HL-60 (cell line): ENCODE data around the gene XPNPEP2.

Source experiments
- GABPA ChIP-seq: IDR thresholded peaks from 2 replicates; pipeline ENCODE4 v1.6.1; 2012; ENCODE audit warnings: low read depth
- POLR2AphosphoS5 ChIP-seq: IDR thresholded peaks from 2 replicates; pipeline ENCODE4 v1.6.1; 2012; ENCODE audit warnings: low read depth
- SPI1 ChIP-seq: IDR thresholded peaks from 2 replicates; pipeline ENCODE4 v1.6.1; 2012; ENCODE audit warnings: low read depth, mild to moderate bottlenecking, borderline replicate concordance
- TF ChIP-seq, protein P1 (sequence below): IDR thresholded peaks from one replicate; pipeline ENCODE4 v1.5.1; 2011; ENCODE audit warnings: low read length, control low read depth, inconsistent platforms; ENCODE audit not compliant: insufficient read depth
- TF ChIP-seq, protein P2 (sequence below): IDR thresholded peaks from 2 replicates; pipeline ENCODE4 v1.6.1; 2012; ENCODE audit warnings: low read depth; ENCODE audit not compliant: insufficient replicate concordance

DNA sequence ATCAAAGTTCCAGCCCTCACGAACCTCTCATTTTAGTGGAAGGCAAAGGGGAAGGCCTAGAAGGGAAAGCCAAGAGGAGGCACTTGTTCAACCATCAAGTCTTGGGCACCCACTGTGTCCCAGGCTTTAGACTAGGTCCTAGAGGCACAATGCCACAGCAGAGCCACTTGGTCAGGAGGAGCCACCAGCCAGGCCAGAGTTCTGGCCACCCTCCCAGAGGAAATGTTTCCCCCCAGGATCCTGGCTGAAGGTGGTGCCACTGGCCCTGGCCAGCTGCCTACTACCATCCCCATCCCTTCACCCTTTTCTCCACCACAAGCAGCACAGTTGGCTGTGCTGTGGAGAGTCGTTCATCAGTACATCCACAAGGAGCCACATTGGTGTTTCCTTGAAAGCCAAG, 34.3 kb upstream of the XPNPEP2 start:
- TF ChIP-seq, protein P1, sequence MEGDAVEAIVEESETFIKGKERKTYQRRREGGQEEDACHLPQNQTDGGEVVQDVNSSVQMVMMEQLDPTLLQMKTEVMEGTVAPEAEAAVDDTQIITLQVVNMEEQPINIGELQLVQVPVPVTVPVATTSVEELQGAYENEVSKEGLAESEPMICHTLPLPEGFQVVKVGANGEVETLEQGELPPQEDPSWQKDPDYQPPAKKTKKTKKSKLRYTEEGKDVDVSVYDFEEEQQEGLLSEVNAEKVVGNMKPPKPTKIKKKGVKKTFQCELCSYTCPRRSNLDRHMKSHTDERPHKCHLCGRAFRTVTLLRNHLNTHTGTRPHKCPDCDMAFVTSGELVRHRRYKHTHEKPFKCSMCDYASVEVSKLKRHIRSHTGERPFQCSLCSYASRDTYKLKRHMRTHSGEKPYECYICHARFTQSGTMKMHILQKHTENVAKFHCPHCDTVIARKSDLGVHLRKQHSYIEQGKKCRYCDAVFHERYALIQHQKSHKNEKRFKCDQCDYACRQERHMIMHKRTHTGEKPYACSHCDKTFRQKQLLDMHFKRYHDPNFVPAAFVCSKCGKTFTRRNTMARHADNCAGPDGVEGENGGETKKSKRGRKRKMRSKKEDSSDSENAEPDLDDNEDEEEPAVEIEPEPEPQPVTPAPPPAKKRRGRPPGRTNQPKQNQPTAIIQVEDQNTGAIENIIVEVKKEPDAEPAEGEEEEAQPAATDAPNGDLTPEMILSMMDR: no peak
- no peak for TF ChIP-seq POLR2AphosphoS5
- no peak for TF ChIP-seq GABPA
- TF ChIP-seq, protein P2, sequence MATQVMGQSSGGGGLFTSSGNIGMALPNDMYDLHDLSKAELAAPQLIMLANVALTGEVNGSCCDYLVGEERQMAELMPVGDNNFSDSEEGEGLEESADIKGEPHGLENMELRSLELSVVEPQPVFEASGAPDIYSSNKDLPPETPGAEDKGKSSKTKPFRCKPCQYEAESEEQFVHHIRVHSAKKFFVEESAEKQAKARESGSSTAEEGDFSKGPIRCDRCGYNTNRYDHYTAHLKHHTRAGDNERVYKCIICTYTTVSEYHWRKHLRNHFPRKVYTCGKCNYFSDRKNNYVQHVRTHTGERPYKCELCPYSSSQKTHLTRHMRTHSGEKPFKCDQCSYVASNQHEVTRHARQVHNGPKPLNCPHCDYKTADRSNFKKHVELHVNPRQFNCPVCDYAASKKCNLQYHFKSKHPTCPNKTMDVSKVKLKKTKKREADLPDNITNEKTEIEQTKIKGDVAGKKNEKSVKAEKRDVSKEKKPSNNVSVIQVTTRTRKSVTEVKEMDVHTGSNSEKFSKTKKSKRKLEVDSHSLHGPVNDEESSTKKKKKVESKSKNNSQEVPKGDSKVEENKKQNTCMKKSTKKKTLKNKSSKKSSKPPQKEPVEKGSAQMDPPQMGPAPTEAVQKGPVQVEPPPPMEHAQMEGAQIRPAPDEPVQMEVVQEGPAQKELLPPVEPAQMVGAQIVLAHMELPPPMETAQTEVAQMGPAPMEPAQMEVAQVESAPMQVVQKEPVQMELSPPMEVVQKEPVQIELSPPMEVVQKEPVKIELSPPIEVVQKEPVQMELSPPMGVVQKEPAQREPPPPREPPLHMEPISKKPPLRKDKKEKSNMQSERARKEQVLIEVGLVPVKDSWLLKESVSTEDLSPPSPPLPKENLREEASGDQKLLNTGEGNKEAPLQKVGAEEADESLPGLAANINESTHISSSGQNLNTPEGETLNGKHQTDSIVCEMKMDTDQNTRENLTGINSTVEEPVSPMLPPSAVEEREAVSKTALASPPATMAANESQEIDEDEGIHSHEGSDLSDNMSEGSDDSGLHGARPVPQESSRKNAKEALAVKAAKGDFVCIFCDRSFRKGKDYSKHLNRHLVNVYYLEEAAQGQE: no peak
- TF ChIP-seq SPI1: no peak
